GM19240 (cell line): ENCODE data around the gene CEP78.

ENCODE experiments used
- DNase-seq: peaks from one replicate; pipeline ENCODE4 v3.0.0; 2011; ENCODE audit warnings: low spot score; ENCODE audit not compliant: insufficient read length

The CEP78 gene

GRCh38 chr9:78307360-78307759 is 71.5 kb downstream of the CEP78 start:
- DNase-seq, result no peak

DNA sequence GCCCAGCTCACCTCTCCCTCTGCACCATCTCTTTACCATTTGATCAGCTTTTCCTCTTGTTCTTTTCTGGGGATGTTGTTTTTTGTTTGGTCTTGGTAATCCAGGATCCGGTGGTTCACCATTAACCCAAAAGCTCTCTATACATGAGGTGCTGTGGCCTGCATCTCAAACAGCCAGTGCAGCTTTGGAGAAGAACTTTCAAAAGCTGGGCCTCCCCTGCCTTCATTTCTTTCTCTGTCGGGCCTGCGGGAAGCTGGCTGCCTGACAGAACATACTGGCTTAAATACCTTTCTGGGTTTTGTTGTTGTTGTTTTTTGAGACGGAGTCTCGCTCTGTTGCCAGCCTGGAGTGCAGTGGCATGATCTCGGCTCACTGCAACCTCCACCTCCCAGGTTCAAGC is 73.2 kb downstream of the CEP78 start:
- no peak for DNase-seq

GRCh38 chr9:78311075-78311474 is 75.2 kb downstream of the CEP78 start:
- no peak for DNase-seq

GRCh38 chr9:78311886-78312524 is 76.1 kb downstream of the CEP78 start:
- no peak for DNase-seq

DNA sequence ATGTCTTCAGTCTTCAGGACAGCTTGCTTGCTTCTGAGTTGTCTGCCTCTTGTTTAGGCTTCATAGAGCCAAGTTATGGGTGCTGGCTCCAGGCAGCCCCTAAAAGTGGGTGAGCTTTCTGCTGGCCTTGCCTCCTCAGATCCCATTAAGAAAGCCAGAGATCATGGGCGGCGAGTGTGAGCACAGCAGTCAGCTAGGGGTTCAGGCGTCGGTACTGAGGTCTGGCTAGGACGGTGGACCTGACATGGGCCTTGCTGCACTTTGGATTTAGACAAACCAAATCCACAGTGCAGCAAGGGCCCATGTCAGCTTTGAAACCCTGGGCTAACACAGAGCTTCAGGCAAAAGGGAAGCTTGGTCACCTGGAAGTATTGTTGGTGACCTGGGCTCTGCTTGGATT is 78.7 kb downstream of the CEP78 start:
- DNase-seq, result no peak

- DNase-seq, result no peak
These were observed 79.3 kb downstream of the CEP78 start for GRCh38 chr9:78314953-78315870.

DNA sequence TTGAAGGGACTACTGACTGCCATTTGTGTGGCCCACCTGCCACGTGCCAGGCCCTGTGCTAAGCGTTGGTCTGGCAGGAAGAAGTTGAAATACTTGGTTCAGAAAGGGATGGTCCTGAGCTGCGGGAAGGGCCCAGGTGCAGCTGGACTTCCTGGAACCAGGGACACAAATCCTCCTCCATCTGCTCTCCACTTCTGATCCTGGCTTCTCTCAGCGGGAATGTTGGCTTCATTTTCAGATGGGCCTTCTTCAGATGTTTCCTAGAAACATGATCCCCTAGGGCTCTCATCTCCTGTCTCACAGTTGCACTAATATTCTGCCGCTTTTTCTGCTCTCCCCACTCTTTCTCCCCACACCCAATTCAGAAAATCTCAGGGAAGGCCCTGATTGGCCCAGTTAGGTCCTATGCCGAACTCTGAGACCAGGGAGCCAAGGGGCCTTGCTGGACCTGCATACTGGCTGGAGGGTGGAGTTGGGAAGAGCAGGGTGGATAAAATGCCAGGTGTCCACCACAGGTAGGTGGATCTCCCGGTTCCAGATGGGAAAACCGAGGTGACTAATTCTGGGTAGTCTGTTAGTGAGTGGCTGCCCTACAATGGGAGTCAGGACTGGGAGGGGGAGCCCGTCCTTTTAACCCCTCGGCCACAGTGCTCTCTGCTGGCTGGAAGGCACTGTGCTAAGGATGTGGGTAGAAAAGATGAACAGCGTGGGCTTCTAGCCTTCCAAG is 80.5 kb downstream of the CEP78 start:
- DNase-seq, result no peak

DNA sequence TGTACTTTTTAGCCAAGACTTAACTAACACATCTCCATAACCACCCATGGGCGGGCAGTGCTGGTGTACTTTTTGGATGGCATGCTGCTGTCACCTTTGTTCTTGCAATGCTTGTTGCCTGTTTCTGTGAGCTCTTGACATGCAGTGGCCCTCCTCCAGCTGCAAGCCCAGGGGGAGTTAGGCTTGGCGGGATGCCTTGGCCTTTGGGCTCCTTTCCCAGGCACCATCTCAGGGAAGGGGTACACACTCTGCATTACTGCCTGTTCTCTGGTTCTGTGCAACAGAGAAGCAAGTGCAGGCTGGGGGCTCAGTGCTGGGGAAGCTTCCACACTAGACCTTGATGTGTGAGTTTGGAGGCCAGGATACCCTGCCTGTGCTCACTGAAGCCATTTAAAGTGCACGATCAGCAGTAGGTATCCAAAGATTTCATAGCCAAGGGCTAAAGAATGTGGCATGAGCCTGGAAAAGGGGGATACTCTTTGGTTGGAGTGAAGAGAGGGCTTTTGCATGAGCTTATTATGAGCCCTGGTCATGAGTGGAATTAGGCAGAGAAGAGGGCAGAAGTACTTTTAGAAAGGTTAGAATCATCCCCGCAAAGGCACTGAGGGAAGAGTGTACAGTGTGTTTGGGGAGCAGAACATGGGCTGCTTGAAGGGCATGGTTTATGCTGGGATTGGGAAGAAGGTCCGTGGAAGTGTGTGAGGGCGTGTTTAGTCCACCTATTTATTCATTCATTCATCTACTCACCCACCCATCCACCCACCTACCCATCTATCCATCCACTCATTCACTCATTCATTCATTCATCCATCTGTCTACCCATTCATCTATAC is 83.5 kb downstream of the CEP78 start:
- DNase-seq, result no peak

DNA sequence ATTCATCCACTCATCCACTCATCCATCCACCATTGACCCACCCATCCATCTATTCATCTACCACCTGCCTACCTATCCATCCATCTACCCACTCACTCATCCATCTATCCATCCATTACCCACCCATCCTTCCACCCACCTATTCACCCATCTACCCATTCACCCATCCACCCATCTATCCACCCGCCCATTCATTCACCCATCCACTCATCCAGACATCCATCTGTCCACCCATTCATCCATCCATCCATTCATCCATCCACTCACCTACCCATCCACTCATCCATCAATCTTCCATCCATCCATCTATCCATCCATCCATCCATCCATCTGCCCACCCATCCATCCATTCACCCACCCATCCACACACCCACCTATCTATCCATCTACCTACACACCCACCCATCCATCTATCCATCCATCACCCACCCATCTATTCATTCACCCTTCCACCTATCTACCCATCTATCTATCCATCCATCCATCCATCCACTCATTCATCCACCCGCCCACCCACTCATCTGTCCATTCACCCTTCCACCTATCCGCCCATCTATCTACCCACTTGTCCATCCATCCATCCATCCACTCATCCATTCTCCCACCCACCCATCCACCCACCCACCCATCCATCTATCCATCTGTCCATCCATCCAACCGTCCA is 84.3 kb downstream of the CEP78 start:
- DNase-seq, result no peak

DNA sequence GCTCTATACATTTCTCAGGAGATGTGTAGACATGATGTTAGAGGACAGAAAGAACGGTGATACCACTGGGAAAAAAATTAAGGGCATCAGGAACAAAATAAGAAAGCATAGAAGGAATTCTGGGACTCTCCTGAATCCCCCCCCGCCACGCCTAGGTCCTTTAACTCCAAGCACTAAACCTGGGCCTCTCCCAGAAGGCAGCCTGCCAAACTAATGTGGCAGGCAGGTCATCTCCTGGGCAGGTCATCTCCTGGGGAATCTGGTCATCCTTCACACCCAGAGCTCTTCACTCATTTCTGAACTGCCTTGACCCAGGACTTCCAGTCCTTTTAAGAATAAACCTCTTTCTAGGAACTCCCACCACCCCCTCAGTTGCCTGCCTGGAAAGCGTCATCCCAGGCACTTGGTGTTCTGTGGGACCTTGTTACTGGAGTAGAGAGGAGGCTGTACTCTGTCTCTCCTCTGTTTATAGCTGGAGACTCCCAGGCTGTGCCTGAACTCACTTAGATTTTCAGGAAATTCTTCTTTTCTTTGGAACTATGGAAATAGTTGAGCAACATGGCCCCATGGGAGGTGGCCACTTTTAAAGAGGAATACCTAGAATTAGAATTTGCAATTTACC is 85.1 kb downstream of the CEP78 start:
- DNase-seq, result no peak

DNA sequence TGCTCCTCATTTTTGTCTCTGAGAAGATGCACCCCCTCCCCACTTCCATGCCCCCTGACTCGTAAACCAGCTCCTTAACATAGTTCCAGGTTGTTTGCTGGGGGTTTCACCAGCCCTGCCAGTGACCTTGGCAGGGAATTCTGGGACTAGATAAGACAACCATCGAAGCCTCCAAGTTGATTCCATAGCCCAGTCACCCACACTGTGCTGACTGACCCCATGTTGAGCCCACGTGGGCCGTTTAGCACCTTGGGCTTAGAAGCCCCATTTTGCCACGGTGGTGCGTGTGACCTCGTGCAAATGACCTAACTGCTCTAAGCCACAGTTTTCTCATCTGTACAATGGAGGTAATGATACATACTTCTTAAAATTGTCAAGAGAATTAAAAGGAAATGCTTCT is 85.6 kb downstream of the CEP78 start:
- no peak for DNase-seq

- no peak for DNase-seq
These were observed 88.3 kb downstream of the CEP78 start for GRCh38 chr9:78324068-78324650.

DNA sequence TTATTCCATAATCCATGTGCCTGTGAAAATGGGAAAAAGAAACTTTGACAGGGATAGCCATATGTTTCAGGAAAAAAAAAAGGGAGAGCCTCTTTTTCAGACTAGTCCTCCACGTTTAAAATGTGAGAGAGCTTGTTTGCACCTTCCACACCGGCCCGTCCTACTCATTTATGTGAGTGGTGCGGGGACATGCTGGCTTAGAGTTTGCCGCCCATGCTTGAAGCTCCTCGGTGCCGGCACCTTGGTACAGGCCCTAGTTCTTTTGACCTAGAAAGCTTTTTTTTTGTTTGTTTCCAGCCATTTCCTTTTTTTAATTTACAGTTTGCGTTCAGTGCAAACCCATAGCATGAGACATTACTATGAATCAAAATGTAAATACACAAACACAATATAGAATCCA is 88.8 kb downstream of the CEP78 start:
- DNase-seq, result no peak

GRCh38 chr9:78325343-78325742 is 89.5 kb downstream of the CEP78 start:
- DNase-seq, result no peak

GRCh38 chr9:78325846-78326360 is 90.0 kb downstream of the CEP78 start:
- no peak for DNase-seq

- DNase-seq, result no peak
These were observed 90.7 kb downstream of the CEP78 start for GRCh38 chr9:78326564-78326963.
